GM18502 (cell line): ENCODE measurements around the gene CRAT.

Experiments used
- ATAC-seq: cut with Tn5 transposase; IDR thresholded peaks from one replicate; pipeline ENCODE4 v1.9.1; 2021; ENCODE audit warnings: mild to moderate bottlenecking; ENCODE audit not compliant: unreplicated experiment, poor library complexity

The CRAT gene

GRCh38 chr9:129070696-129071525, 39.7 kb downstream of the CRAT start:
- ATAC-seq: no peak

GRCh38 chr9:129069862-129070641, 40.5 kb downstream of the CRAT start:
- no peak for ATAC-seq

GRCh38 chr9:129068990-129069861, 41.4 kb downstream of the CRAT start:
- ATAC-seq: no peak

DNA sequence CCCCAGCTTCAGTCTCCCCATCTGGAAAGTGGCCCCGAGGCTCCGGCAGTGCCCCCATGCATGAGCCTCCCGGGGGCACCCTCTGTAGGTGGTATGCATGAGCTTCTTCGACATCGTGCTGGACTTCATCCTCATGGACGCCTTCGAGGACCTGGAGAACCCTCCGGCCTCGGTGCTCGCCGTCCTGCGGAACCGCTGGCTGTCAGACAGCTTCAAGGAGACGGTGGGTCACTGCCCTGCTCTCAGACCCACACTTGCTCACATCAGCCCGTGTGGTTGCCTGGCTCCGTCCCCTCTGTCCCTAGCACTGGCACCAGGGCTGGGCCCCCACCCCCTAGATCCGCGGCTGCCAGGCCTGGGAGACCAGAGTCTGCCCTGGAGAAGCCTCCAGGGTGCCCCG, 42.5 kb downstream of the CRAT start:
- ATAC-seq: no peak

DNA sequence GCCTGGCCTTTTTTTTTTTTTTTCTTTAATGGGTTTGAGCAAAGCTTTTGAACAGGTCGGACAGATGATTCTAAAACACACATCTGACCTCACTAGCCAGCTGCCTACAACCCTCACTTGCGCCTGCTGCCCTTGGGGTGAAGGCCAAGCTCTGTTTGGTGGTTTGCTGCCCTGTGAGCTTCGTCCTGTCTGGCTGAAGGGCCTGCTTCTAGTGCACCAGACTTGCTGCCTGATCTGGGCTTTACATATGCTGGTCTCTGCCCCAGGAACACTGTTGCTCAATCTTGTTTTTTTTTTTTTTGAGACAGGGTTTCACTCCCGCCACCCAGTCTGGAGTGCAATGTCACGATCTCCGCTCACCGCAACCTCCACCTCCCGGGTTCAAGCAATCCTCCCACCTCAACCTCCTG, 46.1 kb downstream of the CRAT start:
- no peak for ATAC-seq

DNA sequence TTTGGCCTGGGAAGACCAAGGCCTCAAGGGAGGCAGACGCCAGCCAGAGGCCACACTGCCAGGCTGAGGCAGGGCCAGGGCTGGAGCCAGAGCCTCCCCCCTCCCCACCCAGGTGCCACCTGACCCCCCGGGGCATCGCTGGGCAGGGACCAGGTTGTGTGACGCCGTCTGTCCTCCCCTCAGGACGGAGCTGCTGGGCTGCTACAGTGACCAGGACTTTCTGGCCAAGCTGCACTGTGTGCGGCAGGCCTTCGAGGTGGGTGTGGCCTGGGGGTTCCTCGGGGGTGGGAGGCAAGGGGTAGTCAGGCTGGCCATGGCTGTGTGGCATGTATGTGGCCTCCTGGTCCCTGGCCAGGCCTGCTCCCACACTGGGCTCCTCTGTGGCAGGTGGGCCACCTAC, 47.5 kb downstream of the CRAT start:
- ATAC-seq: no peak

DNA sequence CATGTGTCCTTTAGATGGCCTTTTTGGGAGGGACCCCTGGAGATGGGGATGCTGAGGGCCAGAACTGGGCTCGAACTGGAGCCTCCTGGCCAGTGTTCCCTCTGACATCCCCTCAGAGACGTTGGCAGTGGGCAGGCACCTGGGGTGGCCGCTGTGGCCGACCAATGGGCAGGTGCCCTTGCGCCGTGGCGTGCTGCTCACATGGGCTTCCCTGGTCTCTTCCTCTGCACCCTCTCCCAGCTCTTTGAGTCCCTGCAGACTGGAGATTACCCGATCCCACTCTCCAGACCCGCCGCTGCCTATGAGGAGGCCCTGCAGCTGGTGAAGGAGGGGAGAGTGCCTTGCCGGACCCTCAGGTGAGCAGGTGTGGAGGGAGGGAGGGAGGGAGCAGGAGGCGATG, 49.6 kb downstream of the CRAT start:
- ATAC-seq: no peak

- no peak for ATAC-seq
Measured at GRCh38 chr9:129059796-129060785, 50.5 kb downstream of the CRAT start.

DNA sequence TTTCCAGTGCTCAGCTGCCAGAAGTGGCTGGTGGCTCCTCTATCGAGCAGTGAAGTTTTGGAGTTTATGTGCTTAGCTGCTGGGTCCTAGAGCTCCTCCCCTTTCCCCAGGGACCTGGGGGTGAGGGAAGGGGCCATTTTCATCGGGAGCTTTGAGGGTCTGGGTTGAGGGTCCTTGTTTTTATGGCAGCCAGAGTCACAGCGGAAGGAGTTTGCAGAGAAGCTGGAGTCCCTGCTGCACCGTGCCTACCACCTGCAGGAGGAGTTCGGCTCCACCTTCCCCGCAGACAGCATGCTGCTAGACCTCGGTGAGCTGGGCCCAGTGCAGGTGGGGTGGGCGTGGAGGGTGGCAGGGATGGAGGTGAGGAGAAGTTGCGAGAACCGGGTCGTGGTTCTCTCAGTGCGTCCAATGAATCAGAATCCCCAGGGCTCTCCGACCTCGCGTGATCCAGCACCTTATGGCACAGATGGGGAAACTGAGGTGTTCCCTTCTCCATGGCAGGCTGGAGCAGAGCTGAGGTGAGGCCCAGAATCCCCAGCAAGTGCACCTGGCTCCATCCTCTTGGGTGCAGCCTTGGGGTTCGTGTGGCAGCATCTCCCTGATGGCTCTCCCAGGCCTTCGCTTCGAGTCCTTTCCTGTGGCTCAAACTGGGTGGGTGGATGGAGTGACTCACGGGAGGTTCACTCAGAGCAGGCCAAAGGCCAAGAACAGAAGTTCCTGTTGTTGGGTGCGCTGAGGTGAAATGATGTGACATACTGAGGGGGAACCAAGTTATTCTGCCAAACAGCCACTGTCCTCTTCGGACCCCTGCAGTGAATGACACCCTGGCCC, 51.4 kb downstream of the CRAT start:
- ATAC-seq: no peak

GRCh38 chr9:129054163-129054851, 56.3 kb downstream of the CRAT start:
- no peak for ATAC-seq

GRCh38 chr9:129053020-129053419, 57.6 kb downstream of the CRAT start:
- ATAC-seq: no peak

DNA sequence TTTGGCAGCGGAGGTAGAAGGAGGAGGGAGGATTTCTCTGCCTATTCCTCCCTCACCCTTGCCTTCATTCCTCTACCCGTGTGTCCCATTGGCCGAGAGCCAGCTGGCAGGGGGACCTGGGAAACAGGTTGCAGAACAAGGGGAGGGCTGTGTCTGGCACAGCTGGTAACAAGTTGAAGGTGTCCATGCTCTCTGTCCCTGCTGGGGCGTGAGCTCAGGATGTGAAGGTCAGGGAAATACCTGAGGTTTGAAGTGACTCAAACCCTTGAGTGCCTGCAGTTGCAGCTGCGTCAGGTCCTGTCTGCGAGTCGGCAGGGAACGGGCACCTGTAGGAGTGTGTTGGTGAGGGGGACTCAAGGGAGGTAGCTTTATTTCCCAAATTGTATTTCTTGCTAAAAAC, 58.0 kb downstream of the CRAT start:
- ATAC-seq: no peak
